CD4-positive, alpha-beta T cell treated with Interleukin-15 for 4 hours (primary cell): Measurements from ENCODE around the gene KCNJ16.

Experiments used
- DNase-seq: peaks from one replicate; pipeline ENCODE4 v3.0.0-alpha.2; 2020; ENCODE audit warnings: low spot score

KCNJ16 gene

GRCh38 chr17:70070305-70071027 is 4.6 kb upstream of the KCNJ16 start:
- no peak for DNase-seq

DNA sequence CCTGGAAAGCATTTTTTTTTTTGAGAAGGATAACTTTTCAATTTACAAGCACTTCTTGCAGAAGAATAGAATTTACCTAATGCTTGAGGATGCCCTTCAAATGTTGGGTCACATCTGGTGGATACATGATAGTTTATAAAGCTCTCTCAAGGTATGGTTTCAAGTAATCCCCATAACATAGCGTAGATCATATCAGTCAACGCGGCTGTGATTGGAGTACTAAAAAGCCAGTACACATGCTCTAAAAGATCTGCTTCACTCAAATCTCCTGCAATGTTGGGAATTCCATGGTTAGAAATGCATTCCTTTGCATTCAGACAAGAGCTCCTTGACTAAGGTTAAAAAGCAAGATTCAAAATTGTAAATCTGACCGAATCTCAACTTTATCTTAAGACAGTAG is 3.9 kb upstream of the KCNJ16 start:
- DNase-seq: no peak

DNA sequence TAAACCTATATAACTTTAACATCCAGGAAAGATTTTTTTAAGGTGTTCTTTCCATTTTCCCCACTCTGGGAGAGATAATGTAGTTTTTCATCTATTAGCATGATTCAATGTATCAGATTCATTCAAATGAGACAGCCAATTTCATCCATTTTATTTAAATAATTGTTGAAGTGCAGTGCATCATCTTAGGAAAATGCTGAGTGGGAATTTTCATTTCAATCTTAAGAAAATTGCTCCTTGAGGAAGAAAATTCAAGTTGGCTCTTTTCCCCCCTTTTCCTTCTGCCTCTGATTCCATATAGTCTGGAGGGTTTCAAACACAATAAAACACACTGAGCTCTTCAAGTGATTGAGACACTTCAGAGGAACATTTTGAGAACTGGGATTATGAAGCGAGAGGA is 3.4 kb upstream of the KCNJ16 start:
- DNase-seq: no peak

GRCh38 chr17:70072546-70073309 is 2.3 kb upstream of the KCNJ16 start:
- no peak for DNase-seq

GRCh38 chr17:70073310-70073709 is 1.7 kb upstream of the KCNJ16 start:
- no peak for DNase-seq

DNA sequence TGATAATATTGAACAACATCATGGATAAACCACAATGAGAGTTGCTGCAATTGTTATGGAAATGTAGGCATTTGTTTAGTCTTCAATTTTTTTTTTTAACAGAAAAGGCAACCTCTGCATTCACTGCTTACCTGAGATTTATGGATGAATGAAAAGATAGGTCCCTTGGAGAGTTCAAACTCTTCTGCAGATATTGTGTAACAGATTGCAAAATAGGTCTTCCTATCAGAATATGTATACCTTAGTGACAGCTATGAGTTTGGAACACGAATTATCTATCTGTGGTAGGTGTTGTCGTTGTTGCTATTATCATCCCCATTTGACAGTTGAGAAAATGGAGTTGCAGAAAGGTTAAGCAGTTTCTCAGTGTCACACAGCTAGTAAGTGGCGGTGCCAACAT is 1.2 kb upstream of the KCNJ16 start:
- no peak for DNase-seq

GRCh38 chr17:70074236-70074830 is 692 bp upstream of the KCNJ16 start:
- no peak for DNase-seq

DNA sequence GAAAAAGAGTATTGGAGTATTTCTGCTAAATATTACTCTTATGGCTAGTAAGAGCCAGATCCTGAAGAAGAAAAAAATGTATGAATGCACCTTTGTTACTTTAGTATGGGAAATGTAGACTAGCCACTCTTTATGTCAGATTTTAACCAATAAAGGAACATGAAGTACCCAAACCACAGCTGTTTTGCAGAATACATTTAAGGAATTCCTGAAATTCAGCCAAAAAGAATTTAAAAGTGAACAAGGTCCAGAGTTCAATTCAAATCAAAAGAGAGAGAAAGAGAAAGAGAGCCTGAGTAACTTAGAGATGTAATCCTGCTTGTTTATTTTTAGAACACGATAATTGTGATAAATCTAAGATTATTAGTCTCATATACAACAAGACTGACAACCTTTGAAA is 1.2 kb downstream of the KCNJ16 start:
- DNase-seq: no peak

GRCh38 chr17:70076831-70077230 is 1.8 kb downstream of the KCNJ16 start:
- no peak for DNase-seq

- no peak for DNase-seq
These were observed 3.5 kb downstream of the KCNJ16 start for GRCh38 chr17:70078549-70078948.

- DNase-seq: no peak
These were observed 4.0 kb downstream of the KCNJ16 start for GRCh38 chr17:70078994-70079531.

DNA sequence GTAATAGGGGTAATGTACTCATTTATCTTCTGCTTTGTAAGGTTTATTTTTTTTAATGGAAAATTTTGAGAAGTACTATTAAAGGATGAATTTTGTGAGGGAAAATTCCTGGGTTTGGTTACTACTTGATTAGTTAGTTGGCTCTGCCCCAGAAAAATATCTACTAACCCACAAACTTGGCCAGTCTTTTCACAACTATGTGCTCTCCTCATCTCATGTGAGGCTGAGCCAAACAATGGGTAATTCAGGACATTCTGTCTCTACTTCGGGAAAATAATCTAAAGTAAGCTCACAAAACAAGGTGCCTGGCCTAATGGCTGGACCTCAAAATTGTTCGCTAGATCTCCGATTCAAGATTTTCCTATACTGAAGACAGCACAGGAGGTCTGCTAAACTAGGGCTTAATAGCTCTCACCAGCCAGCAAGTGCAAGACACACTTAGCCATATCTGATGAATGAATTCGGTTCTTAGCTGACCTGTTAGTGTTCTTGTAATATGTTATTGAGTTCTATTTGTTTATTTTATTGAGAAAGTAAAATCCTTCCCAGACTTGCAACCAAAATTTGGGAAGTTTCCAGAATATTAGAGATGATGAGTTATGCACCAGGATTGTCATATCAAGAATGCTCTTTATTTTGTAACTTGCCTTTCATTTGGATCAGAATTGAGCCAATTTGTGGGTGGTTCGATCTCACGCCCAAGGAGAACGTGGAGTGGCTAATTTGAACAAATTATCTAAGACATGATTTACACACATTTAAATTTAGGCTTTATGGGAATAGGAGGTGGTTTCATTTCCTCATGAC is 5.7 kb downstream of the KCNJ16 start:
- no peak for DNase-seq

DNA sequence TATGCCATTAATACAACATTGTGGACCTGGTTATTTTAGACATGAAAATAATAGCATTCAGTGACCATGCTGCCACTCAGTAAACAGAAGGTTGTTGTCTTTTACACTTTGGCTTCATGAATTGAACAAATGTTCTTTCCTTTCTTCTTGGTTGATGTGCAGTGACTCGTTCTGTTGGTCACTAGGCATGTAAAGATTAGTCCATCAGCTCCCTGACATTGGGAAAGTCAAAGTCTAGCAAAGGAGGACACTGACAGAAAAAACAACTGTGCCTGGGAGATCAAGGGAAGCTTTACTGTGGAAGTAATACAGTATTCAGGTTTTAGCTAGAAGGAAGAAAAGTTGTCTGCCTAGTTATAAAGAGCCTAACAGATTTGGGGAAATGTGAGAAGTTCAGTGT is 6.9 kb downstream of the KCNJ16 start:
- DNase-seq: no peak

DNA sequence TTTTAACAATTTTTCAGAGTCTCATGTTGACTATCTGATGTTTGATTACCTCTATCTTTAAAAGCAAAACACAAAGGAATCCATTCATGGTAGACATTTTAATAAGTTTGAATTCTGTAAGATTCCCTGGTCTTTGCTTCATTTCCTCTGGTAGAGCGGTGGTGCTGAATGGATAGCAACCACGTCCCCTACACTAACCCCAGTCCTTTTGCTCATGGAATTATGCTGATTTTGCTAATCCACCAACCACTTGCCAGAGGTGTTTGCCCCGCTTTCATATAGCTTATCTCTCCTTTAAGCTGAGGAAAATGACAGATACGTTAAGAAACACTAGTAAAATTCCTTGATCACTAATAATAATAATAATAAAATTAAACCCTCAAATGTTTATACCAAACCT is 9.5 kb downstream of the KCNJ16 start:
- no peak for DNase-seq

DNA sequence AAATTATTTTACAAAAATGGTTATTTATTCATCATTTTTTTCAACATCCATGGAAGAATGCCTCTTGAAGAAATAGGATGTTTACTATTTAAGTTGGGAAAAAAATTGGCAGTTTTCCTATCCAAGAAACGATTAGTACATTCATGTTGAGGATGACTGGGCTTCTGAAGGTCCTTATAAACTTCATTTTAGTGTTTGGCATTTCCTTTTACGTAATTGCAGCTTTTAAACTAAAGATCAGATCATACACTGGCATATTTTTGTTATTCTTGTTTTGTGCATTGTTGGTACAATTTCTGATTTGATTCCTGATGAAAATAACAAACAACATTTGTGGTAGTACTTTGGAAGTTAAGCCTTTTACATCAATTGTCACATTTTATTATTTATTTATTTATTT is 11.5 kb downstream of the KCNJ16 start:
- DNase-seq: no peak

GRCh38 chr17:70089513-70090148 is 14.6 kb downstream of the KCNJ16 start:
- DNase-seq: no peak

GRCh38 chr17:70091005-70091568 is 16.1 kb downstream of the KCNJ16 start:
- DNase-seq: no peak

GRCh38 chr17:70091696-70092095 is 16.7 kb downstream of the KCNJ16 start:
- no peak for DNase-seq

- no peak for DNase-seq
These were observed 18.1 kb downstream of the KCNJ16 start for GRCh38 chr17:70093163-70093562.

DNA sequence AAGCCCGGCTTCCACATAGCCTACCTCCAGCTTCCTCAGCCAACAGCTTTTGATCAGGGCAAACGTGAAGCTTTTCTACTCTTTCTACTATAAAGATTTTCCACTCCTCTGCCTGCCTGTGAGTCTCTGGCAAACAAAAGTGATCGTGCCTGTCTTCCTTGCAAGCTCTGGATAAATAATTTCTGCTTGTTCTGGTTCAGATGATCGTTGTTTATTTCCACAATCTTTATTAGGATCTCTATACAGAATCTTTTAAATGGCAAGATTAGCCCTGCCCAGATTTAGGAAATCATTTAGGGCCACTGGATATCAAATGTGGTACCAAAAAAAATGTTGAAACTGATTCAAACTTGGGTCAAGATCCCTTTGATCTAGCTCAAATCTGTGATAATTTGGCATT is 20.4 kb downstream of the KCNJ16 start:
- no peak for DNase-seq

- no peak for DNase-seq
These were observed 21.8 kb downstream of the KCNJ16 start for GRCh38 chr17:70096861-70097260.
